Naive thymus-derived CD8-positive, alpha-beta T cell (primary cell): Measurements from ENCODE around the gene SEMA3C. TPM values are rescaled to one million over a fixed set of nuclear protein-coding genes. Genes with fewer than 3 reads are reported as not detected.

ENCODE experiments used
- ATAC-seq, 2 donors: fragments of 150-1000 bp; cut with Tn5 transposase in 1 of 2; sonication (Bioruptor Pico), chemical (Tn5 transposase) in 1 of 2; 1 replicate in 1 of 2; 2 replicates in 1 of 2; pipeline ENCODE4 v1.10.0; 2021; ENCODE audit warnings: mild to moderate bottlenecking in 2 of 2, moderate library complexity in 2 of 2
- POLR2A ChIA-PET: fragments of 350-600 bp; sonication (Branson Sonifier 250); formaldehyde crosslinking; loops from one replicate; lab custom pipeline; 2021; ENCODE audit warnings: antibody characterized with exemption; lab: Charles Lee
- DNase-seq, 10 donors: peaks; one replicate each; pipeline versions ENCODE4 v3.0.0 to v3.0.0-alpha.2; 2020 to 2022
- H3K27ac Mint-ChIP-seq, 10 donors: one replicate each; pipeline ENCODE4 v1.8.0; 2020 to 2022; ENCODE audit warnings: mild to moderate bottlenecking in 10 of 10, mixed read lengths in 10 of 10, moderate library complexity in 4 of 10, inconsistent platforms in 1 of 10
- H3K27me3 Mint-ChIP-seq, 5 donors: one replicate each; pipeline ENCODE4 v1.8.0; 2021 to 2022; ENCODE audit warnings: mixed read lengths in 5 of 5
- H3K36me3 Mint-ChIP-seq, 3 donors: one replicate each; pipeline ENCODE4 v1.8.0; 2020 to 2022; ENCODE audit warnings: mixed read lengths in 3 of 3, mild to moderate bottlenecking in 2 of 3, inconsistent platforms in 1 of 3
- H3K4me1 Mint-ChIP-seq, 4 donors: one replicate each; pipeline ENCODE4 v1.8.0; 2021 to 2022; ENCODE audit warnings: mixed read lengths in 4 of 4
- H3K4me3 Mint-ChIP-seq, 10 donors: one replicate each; pipeline ENCODE4 v1.8.0; 2020 to 2022; ENCODE audit warnings: mild to moderate bottlenecking in 10 of 10, mixed read lengths in 10 of 10, moderate library complexity in 6 of 10, inconsistent platforms in 1 of 10
- H3K9me3 Mint-ChIP-seq, 9 donors: one replicate each; pipeline ENCODE4 v1.8.0; 2020 to 2022; ENCODE audit warnings: mixed read lengths in 9 of 9, mild to moderate bottlenecking in 3 of 9, inconsistent platforms in 1 of 9, moderate library complexity in 1 of 9
- polyA plus RNA-seq, 3 donors: library from polyadenylated mRNA; unstranded; fragments of 300-500 nt; fragmentation: Illumina TruSeq; gene quantifications; one replicate each; pipeline ENCODE4 v1.2.3, GENCODE V29; 2021
- total RNA-seq, 8 experiments: library from RNA in 2 of 8; stranded (reverse) in 2 of 8; gene quantifications; one replicate each; pipeline ENCODE4 v1.2.3 and lab custom pipeline; 2021 to 2026

SEMA3C gene
- total and polyA plus RNA-seq, 5 experiments from 2014 or later: not detected

GRCh38 chr7:80921130-80921529 lies 2.3 kb upstream of the SEMA3C start:
- DNase-seq (no peak), ATAC-seq (no peak)
- no peak overlapping the region for H3K4me3 Mint-ChIP-seq
- POLR2A ChIA-PET: no interaction called here
- peaks cover 27 to 61% (median 34%) of the 10 kb centered on the region in 5 donors for H3K27me3 Mint-ChIP-seq
- H3K27ac Mint-ChIP-seq: no peak overlapping the region
- peaks cover 0 to 7% (median 5%) of the 10 kb centered on the region in 4 donors for H3K4me1 Mint-ChIP-seq
- peaks cover 0 to 6% (median 0%) of the 10 kb centered on the region in 9 donors for H3K9me3 Mint-ChIP-seq
- peaks cover 0 to 7% (median 0%) of the 10 kb centered on the region in 3 donors for H3K36me3 Mint-ChIP-seq

GRCh38 chr7:80918399-80918798 lies 452 bp downstream of the SEMA3C start:
- POLR2A ChIA-PET: no interaction called here
- DNase-seq (no peak), ATAC-seq (no peak)
- peak overlapping the region in 4 of 10 donors; percentile 31 to 78 (median 54) for H3K4me3 Mint-ChIP-seq
- peaks cover 0 to 6% (median 0%) of the 10 kb centered on the region in 9 donors for H3K9me3 Mint-ChIP-seq
- peaks cover 35 to 75% (median 38%) of the 10 kb centered on the region in 5 donors for H3K27me3 Mint-ChIP-seq
- H3K36me3 Mint-ChIP-seq: peaks cover 0 to 7% (median 1%) of the 10 kb centered on the region in 3 donors
- H3K27ac Mint-ChIP-seq: no peak overlapping the region
- H3K4me1 Mint-ChIP-seq: peaks cover 0 to 7% (median 5%) of the 10 kb centered on the region in 4 donors

- ATAC-seq (no peak), DNase-seq (no peak)
- peaks cover 0 to 9% (median 0%) of the 10 kb centered on the region in 9 donors for H3K9me3 Mint-ChIP-seq
- peaks cover 0 to 7% (median 1%) of the 10 kb centered on the region in 3 donors for H3K36me3 Mint-ChIP-seq
- peak overlapping the region in 1 of 10 donors; percentile 4 for H3K4me3 Mint-ChIP-seq
- H3K27me3 Mint-ChIP-seq: peaks cover 32 to 68% (median 35%) of the 10 kb centered on the region in 5 donors
- peak overlapping the region in 1 of 10 donors; percentile 64 for H3K27ac Mint-ChIP-seq
- H3K4me1 Mint-ChIP-seq: peaks cover 0 to 7% (median 5%) of the 10 kb centered on the region in 4 donors
- POLR2A ChIA-PET: no interaction called here
Measured at GRCh38 chr7:80916770-80917741, 1.8 kb downstream of the SEMA3C start.

GRCh38 chr7:80910228-80910627 lies 8.6 kb downstream of the SEMA3C start:
- Mint-ChIP-seq H3K36me3 (peaks cover 0 to 1% (median 0%) of the 10 kb centered on the region in 3 donors), H3K27me3 (peaks cover 0 to 5% (median 0%) of the 10 kb centered on the region in 5 donors), H3K4me1 (no peaks in the 10 kb centered on the region), H3K4me3 (no peak overlapping the region), H3K27ac (no peak overlapping the region), H3K9me3 (peaks cover 0 to 3% (median 0%) of the 10 kb centered on the region in 9 donors)
- POLR2A ChIA-PET: no interaction called here
- ATAC-seq: no peak
- no peak for DNase-seq

- Mint-ChIP-seq H3K27ac (no peak overlapping the region), H3K27me3 (no peaks in the 10 kb centered on the region), H3K4me3 (no peak overlapping the region), H3K9me3 (peaks cover 0 to 3% (median 0%) of the 10 kb centered on the region in 9 donors), H3K36me3 (no peaks in the 10 kb centered on the region), H3K4me1 (no peaks in the 10 kb centered on the region)
- POLR2A ChIA-PET: no interaction called here
- ATAC-seq: no peak
- DNase-seq: no peak
Measured at GRCh38 chr7:80908360-80908797, 10.5 kb downstream of the SEMA3C start.

GRCh38 chr7:80907612-80908011 lies 11.2 kb downstream of the SEMA3C start:
- ATAC-seq: no peak
- no peaks in the 10 kb centered on the region for H3K36me3 Mint-ChIP-seq
- peaks cover 0 to 3% (median 0%) of the 10 kb centered on the region in 9 donors for H3K9me3 Mint-ChIP-seq
- no peak overlapping the region for H3K4me3 Mint-ChIP-seq
- H3K4me1 Mint-ChIP-seq: no peaks in the 10 kb centered on the region
- H3K27ac Mint-ChIP-seq: no peak overlapping the region
- no peaks in the 10 kb centered on the region for H3K27me3 Mint-ChIP-seq
- no peak for DNase-seq
- POLR2A ChIA-PET: no interaction called here

- H3K4me3 Mint-ChIP-seq: no peak overlapping the region
- no peaks in the 10 kb centered on the region for H3K36me3 Mint-ChIP-seq
- POLR2A ChIA-PET: no interaction called here
- no peak overlapping the region for H3K27ac Mint-ChIP-seq
- H3K27me3 Mint-ChIP-seq: no peaks in the 10 kb centered on the region
- no peaks in the 10 kb centered on the region for H3K4me1 Mint-ChIP-seq
- peaks cover 0 to 2% (median 0%) of the 10 kb centered on the region in 9 donors for H3K9me3 Mint-ChIP-seq
- DNase-seq: no peak
- no peak for ATAC-seq
Measured at GRCh38 chr7:80907141-80907601, 11.7 kb downstream of the SEMA3C start.

GRCh38 chr7:80905334-80905733 lies 13.5 kb downstream of the SEMA3C start:
- no peak overlapping the region for H3K27ac Mint-ChIP-seq
- ATAC-seq: no peak
- H3K27me3 Mint-ChIP-seq: no peaks in the 10 kb centered on the region
- DNase-seq: no peak
- no peak overlapping the region for H3K4me3 Mint-ChIP-seq
- no peaks in the 10 kb centered on the region for H3K4me1 Mint-ChIP-seq
- POLR2A ChIA-PET: no interaction called here
- H3K36me3 Mint-ChIP-seq: no peaks in the 10 kb centered on the region
- H3K9me3 Mint-ChIP-seq: peaks cover 0 to 2% (median 0%) of the 10 kb centered on the region in 9 donors

- no peak overlapping the region for H3K27ac Mint-ChIP-seq
- no peak for DNase-seq
- H3K36me3 Mint-ChIP-seq: no peaks in the 10 kb centered on the region
- no peaks in the 10 kb centered on the region for H3K27me3 Mint-ChIP-seq
- H3K4me1 Mint-ChIP-seq: no peaks in the 10 kb centered on the region
- POLR2A ChIA-PET: no interaction called here
- no peak for ATAC-seq
- H3K4me3 Mint-ChIP-seq: no peak overlapping the region
- peaks cover 0 to 2% (median 0%) of the 10 kb centered on the region in 9 donors for H3K9me3 Mint-ChIP-seq
Measured at GRCh38 chr7:80902716-80903308, 16.0 kb downstream of the SEMA3C start.

- Mint-ChIP-seq H3K27ac (no peak overlapping the region), H3K9me3 (peaks cover 0 to 3% (median 0%) of the 10 kb centered on the region in 9 donors), H3K4me1 (no peaks in the 10 kb centered on the region), H3K36me3 (no peaks in the 10 kb centered on the region), H3K4me3 (no peak overlapping the region), H3K27me3 (no peaks in the 10 kb centered on the region)
- DNase-seq (no peak), ATAC-seq (no peak)
- POLR2A ChIA-PET: no interaction called here
Measured at GRCh38 chr7:80902019-80902418, 16.8 kb downstream of the SEMA3C start.

GRCh38 chr7:80900583-80901576 lies 18.0 kb downstream of the SEMA3C start:
- no peak for DNase-seq

More at GRCh38 chr7:80900583-80901576, 18.0 kb downstream of the SEMA3C start:
- Mint-ChIP-seq H3K4me3 (no peak overlapping the region), H3K9me3 (peaks cover 0 to 6% (median 0%) of the 10 kb centered on the region in 9 donors), H3K27me3 (no peaks in the 10 kb centered on the region), H3K4me1 (no peaks in the 10 kb centered on the region), H3K27ac (no peak overlapping the region), H3K36me3 (no peaks in the 10 kb centered on the region)
- no peak for ATAC-seq
- POLR2A ChIA-PET: no interaction called here
